HL-60 (cell line): ENCODE results near the gene PTPRD.

ENCODE experiments used
- DNase-seq, 2 experiments: peaks; one replicate each; pipeline ENCODE4 v3.0.0-alpha.2; 2010 to 2020; ENCODE audit warnings: low read depth in 1 of 2, low spot score in 1 of 2
- H3K27ac ChIP-seq: fragments of 250-450 bp; sonication (Bioruptor Pico); replicated peaks from 2 replicates; pipeline ENCODE4 v1.5.1; 2020; ENCODE audit warnings: mild to moderate bottlenecking, moderate library complexity
- H3K27me3 ChIP-seq: fragments of 250-450 bp; sonication (Bioruptor Pico); 2 replicates; pipeline ENCODE4 v1.5.1; 2021; ENCODE audit warnings: mild to moderate bottlenecking, moderate library complexity; ENCODE audit not compliant: insufficient read depth, poor library complexity, severe bottlenecking
- H3K4me3 ChIP-seq: replicated peaks from 2 replicates; pipeline ENCODE4 v1.5.1; 2011; ENCODE audit warnings: mild to moderate bottlenecking, control low read depth, low read length; ENCODE audit not compliant: insufficient read depth
- CTCF ChIP-seq: IDR thresholded peaks from one replicate; pipeline ENCODE4 v1.5.1; 2011; ENCODE audit warnings: low read length, control low read depth, inconsistent platforms; ENCODE audit not compliant: insufficient read depth
- GABPA ChIP-seq: IDR thresholded peaks from 2 replicates; pipeline ENCODE4 v1.6.1; 2012; ENCODE audit warnings: low read depth
- POLR2AphosphoS5 ChIP-seq: IDR thresholded peaks from 2 replicates; pipeline ENCODE4 v1.6.1; 2012; ENCODE audit warnings: low read depth
- SPI1 ChIP-seq: IDR thresholded peaks from 2 replicates; pipeline ENCODE4 v1.6.1; 2012; ENCODE audit warnings: low read depth, mild to moderate bottlenecking, borderline replicate concordance
- TF ChIP-seq, protein P1 (sequence below): IDR thresholded peaks from 2 replicates; pipeline ENCODE4 v1.6.1; 2012; ENCODE audit warnings: low read depth; ENCODE audit not compliant: insufficient replicate concordance

PTPRD gene

DNA sequence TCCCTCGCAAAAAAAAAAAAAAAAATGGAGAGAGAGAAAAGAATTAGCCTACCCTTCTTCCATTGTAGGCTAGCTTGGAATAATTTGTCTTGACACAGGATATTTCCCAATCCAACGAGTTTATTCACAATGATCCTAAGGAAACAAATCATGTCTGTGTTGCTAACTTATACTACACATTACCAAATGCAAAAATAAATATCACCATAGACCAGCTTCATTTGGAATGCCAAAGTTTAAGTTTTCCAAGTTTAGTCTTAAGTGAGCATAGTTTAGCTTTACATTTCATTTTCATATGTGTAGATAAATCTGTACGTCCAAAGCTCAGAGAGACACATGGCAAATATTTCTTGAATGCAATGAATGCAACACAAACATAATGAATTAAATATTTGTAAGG, 1707.1 kb downstream of the PTPRD start:
- Histone ChIP-seq H3K4me3 (no peak overlapping the region), H3K27ac (no peak overlapping the region), H3K27me3 (no peaks in the 10 kb centered on the region)
- DNase-seq: no peak
- TF ChIP-seq SPI1 (no peak), GABPA (no peak), CTCF (no peak), POLR2AphosphoS5 (no peak)
- TF ChIP-seq, protein P1, sequence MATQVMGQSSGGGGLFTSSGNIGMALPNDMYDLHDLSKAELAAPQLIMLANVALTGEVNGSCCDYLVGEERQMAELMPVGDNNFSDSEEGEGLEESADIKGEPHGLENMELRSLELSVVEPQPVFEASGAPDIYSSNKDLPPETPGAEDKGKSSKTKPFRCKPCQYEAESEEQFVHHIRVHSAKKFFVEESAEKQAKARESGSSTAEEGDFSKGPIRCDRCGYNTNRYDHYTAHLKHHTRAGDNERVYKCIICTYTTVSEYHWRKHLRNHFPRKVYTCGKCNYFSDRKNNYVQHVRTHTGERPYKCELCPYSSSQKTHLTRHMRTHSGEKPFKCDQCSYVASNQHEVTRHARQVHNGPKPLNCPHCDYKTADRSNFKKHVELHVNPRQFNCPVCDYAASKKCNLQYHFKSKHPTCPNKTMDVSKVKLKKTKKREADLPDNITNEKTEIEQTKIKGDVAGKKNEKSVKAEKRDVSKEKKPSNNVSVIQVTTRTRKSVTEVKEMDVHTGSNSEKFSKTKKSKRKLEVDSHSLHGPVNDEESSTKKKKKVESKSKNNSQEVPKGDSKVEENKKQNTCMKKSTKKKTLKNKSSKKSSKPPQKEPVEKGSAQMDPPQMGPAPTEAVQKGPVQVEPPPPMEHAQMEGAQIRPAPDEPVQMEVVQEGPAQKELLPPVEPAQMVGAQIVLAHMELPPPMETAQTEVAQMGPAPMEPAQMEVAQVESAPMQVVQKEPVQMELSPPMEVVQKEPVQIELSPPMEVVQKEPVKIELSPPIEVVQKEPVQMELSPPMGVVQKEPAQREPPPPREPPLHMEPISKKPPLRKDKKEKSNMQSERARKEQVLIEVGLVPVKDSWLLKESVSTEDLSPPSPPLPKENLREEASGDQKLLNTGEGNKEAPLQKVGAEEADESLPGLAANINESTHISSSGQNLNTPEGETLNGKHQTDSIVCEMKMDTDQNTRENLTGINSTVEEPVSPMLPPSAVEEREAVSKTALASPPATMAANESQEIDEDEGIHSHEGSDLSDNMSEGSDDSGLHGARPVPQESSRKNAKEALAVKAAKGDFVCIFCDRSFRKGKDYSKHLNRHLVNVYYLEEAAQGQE: no peak

- no peak for DNase-seq
- H3K27ac ChIP-seq: no peak overlapping the region
- H3K4me3 ChIP-seq: no peak overlapping the region
- H3K27me3 ChIP-seq: no peaks in the 10 kb centered on the region
- TF ChIP-seq GABPA (no peak), SPI1 (no peak), CTCF (no peak), POLR2AphosphoS5 (no peak)
- TF ChIP-seq, protein P1: no peak
These were observed 1707.9 kb downstream of the PTPRD start for GRCh38 chr9:8904771-8905515.

DNA sequence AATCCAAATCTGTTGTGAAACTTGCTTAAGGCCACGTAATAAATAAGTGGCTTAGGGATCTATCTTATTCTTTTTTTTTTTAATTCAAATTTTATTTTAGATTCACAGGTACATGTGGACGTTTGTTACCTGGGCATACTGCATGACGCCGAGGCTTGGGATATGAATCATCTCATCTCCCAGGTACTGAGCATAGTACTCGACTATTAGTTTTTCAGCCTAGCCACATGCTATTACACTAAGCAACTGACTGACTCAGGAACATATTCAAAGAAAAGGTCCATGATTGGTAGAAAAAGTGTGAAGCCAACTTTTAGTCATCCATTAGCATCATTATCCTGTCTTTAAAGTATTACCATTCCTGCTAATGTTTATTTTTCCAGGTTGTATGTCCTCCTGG, 1709.7 kb downstream of the PTPRD start:
- TF ChIP-seq, protein P1: no peak
- no peak for TF ChIP-seq SPI1
- no peak for TF ChIP-seq GABPA
- TF ChIP-seq POLR2AphosphoS5: no peak
- TF ChIP-seq CTCF: no peak
- Histone ChIP-seq H3K4me3 (no peak overlapping the region), H3K27ac (no peak overlapping the region), H3K27me3 (no peaks in the 10 kb centered on the region)
- DNase-seq: no peak
